ENCODE results near the gene CACNA1D. TPM values are rescaled to one million over a fixed set of nuclear protein-coding genes. Genes with fewer than 3 reads are reported as not detected.
"Not testable (repeated sequence)": the region's sequence is repeated elsewhere in the genome, so short reads cannot be mapped to it uniquely, and the experiment has no call there.

CACNA1D gene
- total RNA-seq, 1 experiment from 2014 or later: not detected

- no peak for DNase-seq (ENCODE audit: low read depth in 1 of 2, low spot score in 2 of 2)
- Histone ChIP-seq H3K27me3 (replicated peaks) (no peaks in the 10 kb centered on the region), H3K4me1 (replicated peaks) (no peaks in the 10 kb centered on the region), H3K4me3 (no peak overlapping the region), H3K36me3 (no peaks in the 10 kb centered on the region), H3K9me3 (replicated peaks) (no peaks in the 10 kb centered on the region), H3K27ac (no peak overlapping the region)
These were observed 157.5 kb downstream of the CACNA1D start for GRCh38 chr3:53651927-53652326.

GRCh38 chr3:53657651-53658050, 163.2 kb downstream of the CACNA1D start:
- no peak overlapping the region for H3K4me3 ChIP-seq
- DNase-seq (ENCODE audit: low read depth in 1 of 2, low spot score in 2 of 2): no peak
- H3K27ac ChIP-seq: no peak overlapping the region
- H3K9me3 ChIP-seq (replicated peaks): no peaks in the 10 kb centered on the region
- no peaks in the 10 kb centered on the region for H3K36me3 ChIP-seq
- no peaks in the 10 kb centered on the region for H3K4me1 ChIP-seq (replicated peaks)
- no peaks in the 10 kb centered on the region for H3K27me3 ChIP-seq (replicated peaks)

GRCh38 chr3:53658613-53659193, 164.3 kb downstream of the CACNA1D start:
- H3K36me3 ChIP-seq: no peaks in the 10 kb centered on the region
- no peaks in the 10 kb centered on the region for H3K4me1 ChIP-seq (replicated peaks)
- no peak overlapping the region for H3K4me3 ChIP-seq
- no peak overlapping the region for H3K27ac ChIP-seq
- H3K9me3 ChIP-seq (replicated peaks): no peaks in the 10 kb centered on the region
- H3K27me3 ChIP-seq (replicated peaks): no peaks in the 10 kb centered on the region
- DNase-seq (ENCODE audit: low read depth in 1 of 2, low spot score in 2 of 2): no peak

GRCh38 chr3:53659996-53660395, 165.6 kb downstream of the CACNA1D start:
- Histone ChIP-seq H3K27ac (no peak overlapping the region), H3K4me3 (no peak overlapping the region), H3K4me1 (replicated peaks) (no peaks in the 10 kb centered on the region), H3K27me3 (replicated peaks) (no peaks in the 10 kb centered on the region), H3K36me3 (no peaks in the 10 kb centered on the region), H3K9me3 (replicated peaks) (no peaks in the 10 kb centered on the region)
- DNase-seq (ENCODE audit: low read depth in 1 of 2, low spot score in 2 of 2): no peak

- Histone ChIP-seq H3K9me3 (replicated peaks) (no peaks in the 10 kb centered on the region), H3K27ac (no peak overlapping the region), H3K4me3 (no peak overlapping the region), H3K36me3 (no peaks in the 10 kb centered on the region), H3K27me3 (replicated peaks) (no peaks in the 10 kb centered on the region), H3K4me1 (replicated peaks) (no peaks in the 10 kb centered on the region)
- no peak for DNase-seq (ENCODE audit: low read depth in 1 of 2, low spot score in 2 of 2)
These were observed 167.1 kb downstream of the CACNA1D start for GRCh38 chr3:53661480-53661879.

GRCh38 chr3:53664812-53665211, 170.4 kb downstream of the CACNA1D start:
- not testable (repeated sequence) for H3K9me3 ChIP-seq (replicated peaks); H3K27ac ChIP-seq; H3K36me3 ChIP-seq; DNase-seq (ENCODE audit: low read depth in 1 of 2, low spot score in 2 of 2); H3K4me3 ChIP-seq; H3K27me3 ChIP-seq (replicated peaks); H3K4me1 ChIP-seq (replicated peaks)

- no peak overlapping the region for H3K27ac ChIP-seq
- no peaks in the 10 kb centered on the region for H3K4me1 ChIP-seq (replicated peaks)
- no peak overlapping the region for H3K4me3 ChIP-seq
- no peaks in the 10 kb centered on the region for H3K9me3 ChIP-seq (replicated peaks)
- H3K27me3 ChIP-seq (replicated peaks): no peaks in the 10 kb centered on the region; the same call in none of the 2 replicates
- DNase-seq (ENCODE audit: low read depth in 1 of 2, low spot score in 2 of 2): no peak
- no peaks in the 10 kb centered on the region for H3K36me3 ChIP-seq
These were observed 171.4 kb downstream of the CACNA1D start for GRCh38 chr3:53665608-53666425.

- Histone ChIP-seq H3K4me1 (replicated peaks) (no peaks in the 10 kb centered on the region), H3K4me3 (no peak overlapping the region), H3K27me3 (replicated peaks) (peaks cover under 1% of the 10 kb centered on the region), H3K27ac (no peak overlapping the region), H3K36me3 (no peaks in the 10 kb centered on the region), H3K9me3 (replicated peaks) (no peaks in the 10 kb centered on the region)
- DNase-seq (ENCODE audit: low read depth in 1 of 2, low spot score in 2 of 2): no peak
These were observed 174.5 kb downstream of the CACNA1D start for GRCh38 chr3:53668872-53669271.

GRCh38 chr3:53670721-53671120, 176.3 kb downstream of the CACNA1D start:
- Histone ChIP-seq H3K9me3 (replicated peaks) (no peaks in the 10 kb centered on the region), H3K27me3 (replicated peaks) (peaks cover 4% of the 10 kb centered on the region), H3K36me3 (no peaks in the 10 kb centered on the region), H3K4me1 (replicated peaks) (no peaks in the 10 kb centered on the region), H3K4me3 (no peak overlapping the region), H3K27ac (no peak overlapping the region)
- DNase-seq (ENCODE audit: low read depth in 1 of 2, low spot score in 2 of 2): no peak

GRCh38 chr3:53671192-53671960, 177.0 kb downstream of the CACNA1D start:
- Histone ChIP-seq H3K9me3 (replicated peaks) (no peaks in the 10 kb centered on the region), H3K4me1 (replicated peaks) (no peaks in the 10 kb centered on the region), H3K27ac (no peak overlapping the region), H3K27me3 (replicated peaks) (peaks cover 4% of the 10 kb centered on the region), H3K4me3 (no peak overlapping the region), H3K36me3 (no peaks in the 10 kb centered on the region)
- no peak for DNase-seq (ENCODE audit: low read depth in 1 of 2, low spot score in 2 of 2)

GRCh38 chr3:53671961-53672299, 177.5 kb downstream of the CACNA1D start:
- Histone ChIP-seq H3K4me3 (no peak overlapping the region), H3K27me3 (replicated peaks) (peaks cover 4% of the 10 kb centered on the region), H3K36me3 (no peaks in the 10 kb centered on the region), H3K27ac (no peak overlapping the region), H3K4me1 (replicated peaks) (no peaks in the 10 kb centered on the region), H3K9me3 (replicated peaks) (no peaks in the 10 kb centered on the region)
- no peak for DNase-seq (ENCODE audit: low read depth in 1 of 2, low spot score in 2 of 2)

- no peaks in the 10 kb centered on the region for H3K4me1 ChIP-seq (replicated peaks)
- no peak overlapping the region for H3K4me3 ChIP-seq
- no peaks in the 10 kb centered on the region for H3K36me3 ChIP-seq
- H3K27ac ChIP-seq: no peak overlapping the region
- H3K9me3 ChIP-seq (replicated peaks): no peaks in the 10 kb centered on the region
- no peak for DNase-seq (ENCODE audit: low read depth in 1 of 2, low spot score in 2 of 2)
- peaks cover 4% of the 10 kb centered on the region for H3K27me3 ChIP-seq (replicated peaks)
These were observed 178.6 kb downstream of the CACNA1D start for GRCh38 chr3:53672981-53673380.

GRCh38 chr3:53673722-53674350, 179.4 kb downstream of the CACNA1D start:
- Histone ChIP-seq H3K4me3 (no peak overlapping the region), H3K9me3 (replicated peaks) (no peaks in the 10 kb centered on the region), H3K27ac (no peak overlapping the region), H3K36me3 (no peaks in the 10 kb centered on the region), H3K27me3 (replicated peaks) (peaks cover 4% of the 10 kb centered on the region; the same call in 1 of the 2 replicates), H3K4me1 (replicated peaks) (no peaks in the 10 kb centered on the region)
- DNase-seq (ENCODE audit: low read depth in 1 of 2, low spot score in 2 of 2): no peak

GRCh38 chr3:53674582-53674981, 180.2 kb downstream of the CACNA1D start:
- Histone ChIP-seq H3K36me3 (no peaks in the 10 kb centered on the region), H3K27me3 (replicated peaks) (peaks cover 4% of the 10 kb centered on the region; the same call in 1 of the 2 replicates), H3K4me1 (replicated peaks) (no peaks in the 10 kb centered on the region), H3K4me3 (no peak overlapping the region), H3K27ac (no peak overlapping the region), H3K9me3 (replicated peaks) (no peaks in the 10 kb centered on the region)
- DNase-seq (ENCODE audit: low read depth in 1 of 2, low spot score in 2 of 2): no peak
